ENCODE data around the gene USP6NL.

- TF ChIP-seq CTCF (IDR thresholded peaks at IDR 0.05) (no peak), POLR2A (IDR thresholded peaks at IDR 0.05) (no peak)
These were observed 72.1 kb downstream of the USP6NL start for GRCh38 chr10:11539191-11539868.

Measured in uterus (tissue), 2 donors.